Lower leg skin (tissue), 4 donors: ENCODE measurements around the gene VPS18. TPM values are rescaled to one million over a fixed set of nuclear protein-coding genes. Genes with fewer than 3 reads are reported as not detected.
A peak's percentile ranks its signal among the peaks of the same experiment; 100 is the strongest.

Source experiments
- DNase-seq, 2 donors: peaks; one replicate each; pipeline ENCODE4 v3.0.0-alpha.2; 2019; ENCODE audit warnings: low spot score in 2 of 2
- H3K4me3 ChIP-seq: fragments of 200-600 bp; sonication (generic); 2 replicates; pipeline ENCODE4 v1.5.1; 2017; ENCODE audit warnings: mild to moderate bottlenecking, low read depth; ENCODE audit not compliant: poor library complexity, severe bottlenecking
- POLR2A ChIP-seq, 2 donors: fragments of 450-650 bp; IDR thresholded peaks; one replicate each; pipeline ENCODE4 v1.6.1; 2016 to 2017; ENCODE audit warnings: antibody characterized with exemption in 2 of 2, mild to moderate bottlenecking in 1 of 2, moderate library complexity in 1 of 2
- whole genome bisulfite sequencing, 2 donors: methylation state at CpG; one replicate each; pipeline ENCODE4 v1.1.5; 2018; 5-methylcytosine and 5-hydroxymethylcytosine counted together
- intact Hi-C: fragments of 100-400 bp; cut with DNase I; formaldehyde crosslinking; loops from one replicate; pipeline ENCODE4 v1.15.0; 2023; ENCODE audit warnings: low total_unique reads
- total RNA-seq, 4 donors: library from RNA; depleted of rRNA; stranded (reverse); fragments of >200 nt; gene quantifications; one replicate each; pipeline ENCODE4 v1.1.0, GENCODE V29; 2016
- TF ChIP-seq, protein P1 (sequence below), 3 donors: fragments of 450-650 bp; IDR thresholded peaks; one replicate each; pipeline ENCODE4 v1.5.1; 2016; ENCODE audit warnings: antibody characterized with exemption in 3 of 3, mild to moderate bottlenecking in 3 of 3, moderate library complexity in 2 of 3

VPS18 gene
- total RNA-seq, 4 donors from 2014 or later: 15.4 to 29.9 (median 25.7) TPM

- TF ChIP-seq POLR2A (IDR thresholded peaks at IDR 0.05): no peak
- TF ChIP-seq, protein P1, sequence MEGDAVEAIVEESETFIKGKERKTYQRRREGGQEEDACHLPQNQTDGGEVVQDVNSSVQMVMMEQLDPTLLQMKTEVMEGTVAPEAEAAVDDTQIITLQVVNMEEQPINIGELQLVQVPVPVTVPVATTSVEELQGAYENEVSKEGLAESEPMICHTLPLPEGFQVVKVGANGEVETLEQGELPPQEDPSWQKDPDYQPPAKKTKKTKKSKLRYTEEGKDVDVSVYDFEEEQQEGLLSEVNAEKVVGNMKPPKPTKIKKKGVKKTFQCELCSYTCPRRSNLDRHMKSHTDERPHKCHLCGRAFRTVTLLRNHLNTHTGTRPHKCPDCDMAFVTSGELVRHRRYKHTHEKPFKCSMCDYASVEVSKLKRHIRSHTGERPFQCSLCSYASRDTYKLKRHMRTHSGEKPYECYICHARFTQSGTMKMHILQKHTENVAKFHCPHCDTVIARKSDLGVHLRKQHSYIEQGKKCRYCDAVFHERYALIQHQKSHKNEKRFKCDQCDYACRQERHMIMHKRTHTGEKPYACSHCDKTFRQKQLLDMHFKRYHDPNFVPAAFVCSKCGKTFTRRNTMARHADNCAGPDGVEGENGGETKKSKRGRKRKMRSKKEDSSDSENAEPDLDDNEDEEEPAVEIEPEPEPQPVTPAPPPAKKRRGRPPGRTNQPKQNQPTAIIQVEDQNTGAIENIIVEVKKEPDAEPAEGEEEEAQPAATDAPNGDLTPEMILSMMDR (IDR thresholded peaks at IDR 0.05): peak in 1 of 3 donors; percentile 18
- WGBS, 2 donors: 3 to 5% methylated on average over 14 to 25 of the region's 36 CpGs
These were observed 12.1 kb downstream of the VPS18 start for GRCh38 chr15:40906091-40906990.

GRCh38 chr15:40906991-40907802 lies 12.9 kb downstream of the VPS18 start:
- 15% methylated on average over 17 to 22 of the region's 22 CpGs for WGBS, 2 donors

More at GRCh38 chr15:40906091-40906990, 12.1 kb downstream of the VPS18 start:
- DNase-seq: peak; percentile 79 to 96
- intact Hi-C loops: loop anchor here (5.0 to 10.0 kb wide), 2 partner anchors 116 to 278 kb away; no protein-coding TSS in a partner anchor
- H3K4me3 ChIP-seq: peak overlapping the region; percentile 1

GRCh38 chr15:40908095-40908494 lies 13.8 kb downstream of the VPS18 start:
- WGBS, 2 donors: 91 to 92% methylated on average over 7 of the region's 7 CpGs
- TF ChIP-seq POLR2A (IDR thresholded peaks at IDR 0.05): no peak
- peak in 1 of 2 donors; percentile 81 for DNase-seq
- H3K4me3 ChIP-seq: no peak overlapping the region
- intact Hi-C loops: loop anchor here (5.0 to 10.0 kb wide), 2 partner anchors 114 to 277 kb away; no protein-coding TSS in a partner anchor

More at GRCh38 chr15:40906991-40907802, 12.9 kb downstream of the VPS18 start:
- intact Hi-C loops: loop anchor here (5.0 to 10.0 kb wide), 2 partner anchors 115 to 278 kb away; no protein-coding TSS in a partner anchor
- DNase-seq: peak in 1 of 2 donors; percentile 90
- H3K4me3 ChIP-seq: peak overlapping the region; percentile 1
- TF ChIP-seq POLR2A (IDR thresholded peaks at IDR 0.05): no peak
- TF ChIP-seq, protein P1 (IDR thresholded peaks at IDR 0.05): no peak

- peak in 1 of 2 donors; percentile 84 for DNase-seq
- WGBS, 2 donors: 60 to 65% methylated on average over 17 of the region's 17 CpGs
- TF ChIP-seq POLR2A (IDR thresholded peaks at IDR 0.05): no peak
- TF ChIP-seq, protein P1 (IDR thresholded peaks at IDR 0.05): no peak
- H3K4me3 ChIP-seq: no peak overlapping the region
- intact Hi-C loops: loop anchor here (5.0 to 10.0 kb wide), 2 partner anchors 112 to 275 kb away; no protein-coding TSS in a partner anchor
These were observed 15.7 kb downstream of the VPS18 start for GRCh38 chr15:40909662-40910630.

DNA sequence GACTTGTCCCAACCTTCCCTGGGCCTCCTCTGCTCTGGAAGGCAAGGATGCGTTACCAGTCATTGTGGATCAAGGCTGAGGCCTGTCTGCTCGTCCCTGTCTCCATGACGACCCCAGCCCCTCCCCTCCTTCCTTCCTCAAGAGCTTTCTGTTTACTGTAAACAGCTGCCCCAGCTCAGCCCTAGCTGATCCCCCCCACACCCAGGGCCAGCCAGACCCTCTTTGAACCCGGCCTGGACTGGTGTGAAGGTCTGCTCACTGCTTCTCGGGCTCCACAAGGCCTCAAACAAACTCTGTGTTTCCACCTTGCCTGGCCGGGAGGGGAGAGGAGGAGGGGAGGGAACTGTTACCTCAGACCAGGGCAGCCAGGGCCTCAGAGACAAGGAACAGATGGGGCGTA lies 16.9 kb downstream of the VPS18 start:
- TF ChIP-seq, protein P1 (IDR thresholded peaks at IDR 0.05): no peak
- TF ChIP-seq POLR2A (IDR thresholded peaks at IDR 0.05): no peak
- DNase-seq: no peak
- no peak overlapping the region for H3K4me3 ChIP-seq
- intact Hi-C loops: no loop called here
- 66 to 76% methylated on average over 7 of the region's 7 CpGs for WGBS, 2 donors
